Measurements from ENCODE around the gene CCBE1.

DNA sequence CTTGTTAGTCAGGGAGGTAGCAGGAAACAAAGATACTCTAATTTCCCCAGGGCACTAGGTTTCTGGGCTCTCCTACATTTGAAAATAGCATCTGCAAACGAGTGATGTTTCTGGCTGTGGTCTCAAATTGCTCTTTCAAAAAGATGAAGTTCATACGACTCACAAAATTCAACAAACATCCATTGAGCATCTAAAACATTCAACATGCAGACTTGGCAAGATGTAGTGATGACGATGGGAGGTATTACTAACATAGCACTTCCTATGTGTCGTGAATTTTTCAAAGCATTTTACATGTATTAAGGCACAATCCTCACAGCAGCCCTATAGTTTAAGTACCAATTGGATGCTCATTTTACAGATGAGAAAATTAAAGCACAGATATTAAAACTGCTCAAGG lies 5.2 kb downstream of the CCBE1 start:
- no peak for TF ChIP-seq EZH2 (IDR thresholded peaks at IDR 0.05; ENCODE audit: low read length, missing control alignments)
- TF ChIP-seq, protein P1, sequence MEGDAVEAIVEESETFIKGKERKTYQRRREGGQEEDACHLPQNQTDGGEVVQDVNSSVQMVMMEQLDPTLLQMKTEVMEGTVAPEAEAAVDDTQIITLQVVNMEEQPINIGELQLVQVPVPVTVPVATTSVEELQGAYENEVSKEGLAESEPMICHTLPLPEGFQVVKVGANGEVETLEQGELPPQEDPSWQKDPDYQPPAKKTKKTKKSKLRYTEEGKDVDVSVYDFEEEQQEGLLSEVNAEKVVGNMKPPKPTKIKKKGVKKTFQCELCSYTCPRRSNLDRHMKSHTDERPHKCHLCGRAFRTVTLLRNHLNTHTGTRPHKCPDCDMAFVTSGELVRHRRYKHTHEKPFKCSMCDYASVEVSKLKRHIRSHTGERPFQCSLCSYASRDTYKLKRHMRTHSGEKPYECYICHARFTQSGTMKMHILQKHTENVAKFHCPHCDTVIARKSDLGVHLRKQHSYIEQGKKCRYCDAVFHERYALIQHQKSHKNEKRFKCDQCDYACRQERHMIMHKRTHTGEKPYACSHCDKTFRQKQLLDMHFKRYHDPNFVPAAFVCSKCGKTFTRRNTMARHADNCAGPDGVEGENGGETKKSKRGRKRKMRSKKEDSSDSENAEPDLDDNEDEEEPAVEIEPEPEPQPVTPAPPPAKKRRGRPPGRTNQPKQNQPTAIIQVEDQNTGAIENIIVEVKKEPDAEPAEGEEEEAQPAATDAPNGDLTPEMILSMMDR (conservative IDR thresholded peaks at IDR 0.05 in 1 of 2, IDR thresholded peaks at IDR 0.05 in 1 of 2; ENCODE audit: low read depth in 1 of 2, low read length in 2 of 2), result no peak
